HepG2 (cell line): ENCODE data around the gene MOAP1. TPM values are rescaled to one million over a fixed set of nuclear protein-coding genes. Genes with fewer than 3 reads are reported as not detected.

Experiments used
- AGO1 ChIP-seq: fragments of 200-400 bp; formaldehyde crosslinking; IDR thresholded peaks from 2 replicates; pipeline ENCODE4 v1.6.1; 2017; ENCODE audit warnings: mild to moderate bottlenecking, low read depth, low read length, moderate library complexity; ENCODE audit not compliant: poor library complexity, severe bottlenecking
- ARNTL ChIP-seq: sonication (generic); formaldehyde crosslinking; IDR thresholded peaks from 2 replicates; pipeline ENCODE4 v1.4.0; 2020; ENCODE audit warnings: mild to moderate bottlenecking, missing genetic modification reagents
- CBX5 ChIP-seq: sonication (generic); formaldehyde crosslinking; IDR thresholded peaks from 2 replicates; pipeline ENCODE4 v1.4.0; 2020; ENCODE audit warnings: missing genetic modification reagents, borderline replicate concordance
- ELF3 ChIP-seq: IDR thresholded peaks from 2 replicates; pipeline ENCODE4 v1.6.1; 2016; ENCODE audit warnings: missing genetic modification reagents, missing compliant biosample characterization
- HDAC2 ChIP-seq: sonication (generic); formaldehyde crosslinking; IDR thresholded peaks from 2 replicates; pipeline ENCODE4 v1.4.0; 2020; ENCODE audit warnings: missing genetic modification reagents
- HIC2 ChIP-seq: sonication (generic); formaldehyde crosslinking; IDR thresholded peaks from 2 replicates; pipeline ENCODE4 v1.9.0; 2022; ENCODE audit warnings: low read depth, missing genetic modification reagents
- HNF4A ChIP-seq: sonication (generic); formaldehyde crosslinking; IDR thresholded peaks from 2 replicates; pipeline ENCODE4 v1.4.0; 2020; ENCODE audit warnings: missing genetic modification reagents
- HOXA3 ChIP-seq: sonication (generic); formaldehyde crosslinking; IDR thresholded peaks from 2 replicates; pipeline ENCODE4 v1.5.0; 2020; ENCODE audit warnings: missing genetic modification reagents
- IRX3 ChIP-seq: sonication (generic); formaldehyde crosslinking; IDR thresholded peaks from 2 replicates; pipeline ENCODE4 v1.8.1; 2023; ENCODE audit warnings: mild to moderate bottlenecking, low read depth, missing genetic modification reagents, borderline replicate concordance
- LCORL ChIP-seq, 2 experiments: fragments of 450-650 bp in 1 of 2; sonication (generic) in 1 of 2; formaldehyde crosslinking in 1 of 2; IDR thresholded peaks; 2 replicates each; pipeline versions ENCODE4 v1.5.0 to v1.6.1; 2017 to 2020; ENCODE audit warnings: antibody characterized with exemption in 1 of 2, missing genetic modification reagents in 1 of 2
- MIXL1 ChIP-seq: IDR thresholded peaks from 2 replicates; pipeline ENCODE4 v1.6.1; 2016
- SALL1 ChIP-seq: sonication (generic); formaldehyde crosslinking; IDR thresholded peaks from 2 replicates; pipeline ENCODE4 v1.8.0; 2022; ENCODE audit warnings: mild to moderate bottlenecking, missing genetic modification reagents
- SNAPC2 ChIP-seq: sonication (generic); formaldehyde crosslinking; IDR thresholded peaks from 2 replicates; pipeline ENCODE4 v1.8.1; 2022; ENCODE audit warnings: mild to moderate bottlenecking, missing genetic modification reagents
- TBX2 ChIP-seq: sonication (generic); formaldehyde crosslinking; IDR thresholded peaks from 2 replicates; pipeline ENCODE4 v1.5.0; 2020; ENCODE audit warnings: missing genetic modification reagents, mild to moderate bottlenecking, borderline replicate concordance
- ZBTB20 ChIP-seq: sonication (generic); formaldehyde crosslinking; IDR thresholded peaks from 2 replicates; pipeline ENCODE4 v1.8.1; 2023; ENCODE audit warnings: missing genetic modification reagents, low read depth, mild to moderate bottlenecking, borderline replicate concordance
- ZKSCAN8 ChIP-seq: IDR thresholded peaks from 2 replicates; pipeline ENCODE4 v1.6.1; 2016; ENCODE audit warnings: borderline replicate concordance, missing genetic modification reagents, missing compliant biosample characterization
- ZNF280D ChIP-seq: sonication (generic); formaldehyde crosslinking; IDR thresholded peaks from 2 replicates; pipeline ENCODE4 v1.5.1; 2020; ENCODE audit warnings: mild to moderate bottlenecking, missing genetic modification reagents
- ZNF292 ChIP-seq: sonication (generic); formaldehyde crosslinking; IDR thresholded peaks from 2 replicates; pipeline ENCODE4 v1.8.1; 2022; ENCODE audit warnings: mild to moderate bottlenecking, low read depth, missing genetic modification reagents, borderline replicate concordance
- ZNF317 ChIP-seq: sonication (generic); formaldehyde crosslinking; IDR thresholded peaks from 2 replicates; pipeline ENCODE4 v1.5.0; 2020; ENCODE audit warnings: mild to moderate bottlenecking, missing genetic modification reagents
- ZNF326 ChIP-seq: sonication (generic); formaldehyde crosslinking; IDR thresholded peaks from 2 replicates; pipeline ENCODE4 v1.4.0; 2020; ENCODE audit warnings: missing genetic modification reagents, borderline replicate concordance
- ZNF350 ChIP-seq: sonication (generic); formaldehyde crosslinking; IDR thresholded peaks from 2 replicates; pipeline ENCODE4 v1.4.0; 2020; ENCODE audit warnings: mild to moderate bottlenecking, low read depth, missing genetic modification reagents, borderline replicate concordance
- ZNF770 ChIP-seq: sonication (generic); formaldehyde crosslinking; IDR thresholded peaks from 2 replicates; pipeline ENCODE4 v1.5.0; 2020; ENCODE audit warnings: mild to moderate bottlenecking, missing genetic modification reagents
- polyA plus RNA-seq, 8 experiments: library from polyadenylated mRNA; depleted of rRNA in 3 of 8; stranded (reverse) in 7 of 8; unstranded in 1 of 8; fragments of >200 nt; fragmentation: Illumina TruSeq in 4 of 8; extraction: Trizol in 4 of 8; gene quantifications; 2 replicates each; pipeline versions ENCODE4 v1.2.1 to v1.2.3, GENCODE V29; 2011 to 2016; ENCODE audit warnings: low read depth in 4 of 8, missing spikeins in 1 of 8, mixed read lengths in 1 of 8; ENCODE audit not compliant: insufficient read depth in 1 of 8
- total RNA-seq, 5 experiments: library from RNA; depleted of rRNA; stranded (reverse); fragments of >200 nt; fragmentation: Illumina TruSeq; extraction: Trizol; gene quantifications; 2 replicates each; pipeline ENCODE4 v1.2.3, GENCODE V29; 2016; ENCODE audit warnings: low read depth in 1 of 5

Gene MOAP1
- total and polyA plus RNA-seq, 2 of the 13 experiments (the other 11 are each of a cell fraction or from before 2014, with no cell fraction given), result 14.6 to 47.0 TPM

GRCh38 chr14:93142854-93143652 is 41.6 kb downstream of the MOAP1 start (continued):
- TF ChIP-seq ZNF280D (0 out of 2 replicates have a peak, but pooled peaks have one; percentile 43), HDAC2 (CRISPR knock-in tag) (peak; percentile 57; the same call in 1 of the 2 replicates), ZNF770 (CRISPR knock-in tag) (peak; percentile 59), ZNF350 (CRISPR knock-in tag) (no peak), ZKSCAN8 (CRISPR knock-in tag) (peak; percentile 63; the same call in 1 of the 2 replicates), ZNF292 (CRISPR knock-in tag) (0 out of 2 replicates have a peak, but pooled peaks have one; percentile 57), LCORL (IDR thresholded peaks at IDR 0.05) (no peak), LCORL (CRISPR knock-in tag; IDR thresholded peaks at IDR 0.05) (peak; percentile 72), SALL1 (CRISPR knock-in tag) (peak; percentile 53), HOXA3 (CRISPR knock-in tag) (peak; percentile 39; the same call in 1 of the 2 replicates), AGO1 (no peak), HIC2 (peak; percentile 24; the same call in 1 of the 2 replicates), SNAPC2 (CRISPR knock-in tag) (peak; percentile 10; the same call in 1 of the 2 replicates), ZNF326 (CRISPR knock-in tag) (no peak), ELF3 (CRISPR knock-in tag) (peak; percentile 66), HNF4A (CRISPR knock-in tag) (peak; percentile 21; the same call in 1 of the 2 replicates), TBX2 (CRISPR knock-in tag) (peak; percentile 42; the same call in 1 of the 2 replicates), CBX5 (CRISPR knock-in tag) (no peak), MIXL1 (CRISPR knock-in tag) (0 out of 2 replicates have a peak, but pooled peaks have one; percentile 43), ARNTL (CRISPR knock-in tag) (no peak), ZNF317 (CRISPR knock-in tag) (0 out of 2 replicates have a peak, but pooled peaks have one; percentile 29), IRX3 (CRISPR knock-in tag) (no peak), ZBTB20 (CRISPR knock-in tag) (peak; percentile 61; the same call in 1 of the 2 replicates)
